Measurements from ENCODE around the gene TUBGCP6.

GRCh38 chr22:50224071-50224470 is 20.8 kb downstream of the TUBGCP6 start:
- TF ChIP-seq CTCF (IDR thresholded peaks at IDR 0.05) = no peak
- no peak for TF ChIP-seq EZH2phosphoT487 (IDR thresholded peaks at IDR 0.05)

Measured in neural progenitor cell (in vitro differentiated cells).